HepG2 (cell line): Measurements from ENCODE around the gene PIGL. TPM values are rescaled to one million over a fixed set of nuclear protein-coding genes. Genes with fewer than 3 reads are reported as not detected.

ENCODE experiments used
- ASH2L ChIP-seq: fragments of 300-600, 200-600 bp; sonication (generic); IDR thresholded peaks from 2 replicates; pipeline ENCODE4 v1.7.0; 2017; ENCODE audit warnings: low read depth, mild to moderate bottlenecking, moderate library complexity, mixed read lengths, low read length; ENCODE audit not compliant: insufficient read length
- BORCS8-MEF2B ChIP-seq: sonication (generic); formaldehyde crosslinking; IDR thresholded peaks from 2 replicates; pipeline ENCODE4 v1.8.0; 2022; ENCODE audit warnings: mild to moderate bottlenecking, missing genetic modification reagents
- ELF3 ChIP-seq: IDR thresholded peaks from 2 replicates; pipeline ENCODE4 v1.6.1; 2016; ENCODE audit warnings: missing genetic modification reagents, missing compliant biosample characterization
- HDAC2 ChIP-seq: sonication (generic); formaldehyde crosslinking; IDR thresholded peaks from 2 replicates; pipeline ENCODE4 v1.4.0; 2020; ENCODE audit warnings: missing genetic modification reagents
- HNF4A ChIP-seq: sonication (generic); formaldehyde crosslinking; IDR thresholded peaks from 2 replicates; pipeline ENCODE4 v1.4.0; 2020; ENCODE audit warnings: missing genetic modification reagents
- JUN ChIP-seq: sonication (generic); formaldehyde crosslinking; IDR thresholded peaks from 2 replicates; pipeline ENCODE4 v1.4.0; 2020; ENCODE audit warnings: mild to moderate bottlenecking, missing genetic modification reagents
- MLLT10 ChIP-seq: sonication (generic); formaldehyde crosslinking; IDR thresholded peaks from 2 replicates; pipeline ENCODE4 v1.4.0; 2020; ENCODE audit warnings: missing genetic modification reagents
- PHB2 ChIP-seq: fragments of 450-650 bp; IDR thresholded peaks from 2 replicates; pipeline ENCODE4 v1.6.1; 2018; ENCODE audit not compliant: partially characterized antibody
- SAP130 ChIP-seq: IDR thresholded peaks from 2 replicates; pipeline ENCODE4 v1.6.1; 2016; ENCODE audit warnings: low read depth
- SMC3 ChIP-seq: IDR thresholded peaks from 2 replicates; pipeline ENCODE4 v1.6.1; 2011; ENCODE audit warnings: low read length, improper control_type of control experiment
- SNAPC2 ChIP-seq: sonication (generic); formaldehyde crosslinking; IDR thresholded peaks from 2 replicates; pipeline ENCODE4 v1.8.1; 2022; ENCODE audit warnings: mild to moderate bottlenecking, missing genetic modification reagents
- TFAP4 ChIP-seq: sonication (generic); IDR thresholded peaks from 2 replicates; pipeline ENCODE4 v1.6.1; 2016; ENCODE audit warnings: low read depth, borderline replicate concordance
- YEATS4 ChIP-seq: sonication (generic); formaldehyde crosslinking; IDR thresholded peaks from 2 replicates; pipeline ENCODE4 v1.4.0; 2020; ENCODE audit warnings: missing genetic modification reagents, borderline replicate concordance
- ZBTB34 ChIP-seq: sonication (generic); formaldehyde crosslinking; IDR thresholded peaks from 2 replicates; pipeline ENCODE4 v1.8.0; 2022; ENCODE audit warnings: mild to moderate bottlenecking, missing genetic modification reagents
- ZBTB8A ChIP-seq: sonication (generic); formaldehyde crosslinking; IDR thresholded peaks from 2 replicates; pipeline ENCODE4 v1.4.0; 2020; ENCODE audit warnings: mild to moderate bottlenecking, low read depth, missing genetic modification reagents, borderline replicate concordance
- ZFP37 ChIP-seq: sonication (generic); formaldehyde crosslinking; IDR thresholded peaks from 2 replicates; pipeline ENCODE4 v1.4.0; 2020; ENCODE audit warnings: missing genetic modification reagents, borderline replicate concordance
- ZNF12 ChIP-seq: sonication (generic); formaldehyde crosslinking; IDR thresholded peaks from 2 replicates; pipeline ENCODE4 v1.5.0; 2020; ENCODE audit warnings: missing genetic modification reagents
- ZNF503 ChIP-seq: sonication (generic); formaldehyde crosslinking; IDR thresholded peaks from 2 replicates; pipeline ENCODE4 v1.4.0; 2020; ENCODE audit warnings: missing genetic modification reagents
- ZNF775 ChIP-seq: sonication (generic); formaldehyde crosslinking; IDR thresholded peaks from 2 replicates; pipeline ENCODE4 v1.4.0; 2020; ENCODE audit warnings: missing genetic modification reagents, mild to moderate bottlenecking, moderate library complexity, borderline replicate concordance
- ZSCAN29 ChIP-seq: sonication (generic); formaldehyde crosslinking; conservative IDR thresholded peaks from 2 replicates; pipeline ENCODE4 v1.4.0; 2020; ENCODE audit warnings: mild to moderate bottlenecking, missing genetic modification reagents
- polyA plus RNA-seq, 8 experiments: library from polyadenylated mRNA; depleted of rRNA in 3 of 8; stranded (reverse) in 7 of 8; unstranded in 1 of 8; fragments of >200 nt; fragmentation: Illumina TruSeq in 4 of 8; extraction: Trizol in 4 of 8; gene quantifications; 2 replicates each; pipeline versions ENCODE4 v1.2.1 to v1.2.3, GENCODE V29; 2011 to 2016; ENCODE audit warnings: low read depth in 4 of 8, missing spikeins in 1 of 8, mixed read lengths in 1 of 8; ENCODE audit not compliant: insufficient read depth in 1 of 8
- total RNA-seq, 5 experiments: library from RNA; depleted of rRNA; stranded (reverse); fragments of >200 nt; fragmentation: Illumina TruSeq; extraction: Trizol; gene quantifications; 2 replicates each; pipeline ENCODE4 v1.2.3, GENCODE V29; 2016; ENCODE audit warnings: low read depth in 1 of 5
- TF ChIP-seq, protein P1 (sequence below): sonication (generic); formaldehyde crosslinking; IDR thresholded peaks from 2 replicates; pipeline ENCODE4 v1.4.0; 2020; ENCODE audit warnings: missing genetic modification reagents
- TF ChIP-seq, protein P2 (sequence below): sonication (generic); formaldehyde crosslinking; IDR thresholded peaks from 2 replicates; pipeline ENCODE4 v1.4.0; 2020; ENCODE audit warnings: missing genetic modification reagents

The PIGL gene
- total and polyA plus RNA-seq, 2 of the 13 experiments (the other 11 are each of a cell fraction or from before 2014, with no cell fraction given): 28.5 to 63.8 TPM

DNA sequence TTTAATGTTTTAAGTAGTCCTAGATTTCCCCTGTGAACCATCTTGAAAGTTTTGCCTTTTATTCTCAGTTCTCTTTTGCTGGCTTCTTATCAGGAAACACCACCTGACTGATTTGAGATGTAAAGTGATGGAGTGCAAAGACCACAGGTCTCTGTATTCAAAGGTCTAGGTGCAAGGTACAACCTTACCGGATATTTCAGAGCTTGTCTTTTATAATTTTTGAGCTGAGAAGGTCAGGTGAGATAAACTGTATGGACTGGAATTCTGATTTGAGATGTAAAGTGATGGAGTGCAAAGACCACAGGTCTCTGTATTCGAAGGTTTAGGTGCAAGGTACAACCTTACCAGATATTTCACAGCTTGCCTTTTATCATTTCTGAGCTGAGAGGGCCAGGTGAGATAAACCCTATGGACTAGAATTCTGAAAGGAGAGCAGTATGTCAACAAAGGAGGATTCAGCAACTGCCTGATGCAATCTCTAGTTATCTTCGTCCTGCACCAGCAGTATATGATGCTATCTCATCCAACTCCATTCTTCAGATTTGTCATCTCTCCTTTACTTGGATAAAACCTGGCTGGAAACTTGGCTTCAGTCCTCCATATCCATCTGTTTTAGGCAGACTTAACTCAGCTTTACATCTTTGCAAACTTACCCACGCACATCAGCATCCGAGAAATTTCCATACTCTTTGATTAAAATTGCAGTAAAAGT lies 72.0 kb downstream of the PIGL start (continued):
- TF ChIP-seq, protein P1, sequence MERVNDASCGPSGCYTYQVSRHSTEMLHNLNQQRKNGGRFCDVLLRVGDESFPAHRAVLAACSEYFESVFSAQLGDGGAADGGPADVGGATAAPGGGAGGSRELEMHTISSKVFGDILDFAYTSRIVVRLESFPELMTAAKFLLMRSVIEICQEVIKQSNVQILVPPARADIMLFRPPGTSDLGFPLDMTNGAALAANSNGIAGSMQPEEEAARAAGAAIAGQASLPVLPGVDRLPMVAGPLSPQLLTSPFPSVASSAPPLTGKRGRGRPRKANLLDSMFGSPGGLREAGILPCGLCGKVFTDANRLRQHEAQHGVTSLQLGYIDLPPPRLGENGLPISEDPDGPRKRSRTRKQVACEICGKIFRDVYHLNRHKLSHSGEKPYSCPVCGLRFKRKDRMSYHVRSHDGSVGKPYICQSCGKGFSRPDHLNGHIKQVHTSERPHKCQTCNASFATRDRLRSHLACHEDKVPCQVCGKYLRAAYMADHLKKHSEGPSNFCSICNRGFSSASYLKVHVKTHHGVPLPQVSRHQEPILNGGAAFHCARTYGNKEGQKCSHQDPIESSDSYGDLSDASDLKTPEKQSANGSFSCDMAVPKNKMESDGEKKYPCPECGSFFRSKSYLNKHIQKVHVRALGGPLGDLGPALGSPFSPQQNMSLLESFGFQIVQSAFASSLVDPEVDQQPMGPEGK (CRISPR knock-in tag): peak; percentile 43; the same call in 1 of the 2 replicates
- TF ChIP-seq TFAP4: peak; percentile 40; the same call in 1 of the 2 replicates
- peak; percentile 94; the same call in 1 of the 2 replicates for TF ChIP-seq ZSCAN29 (CRISPR knock-in tag)
- peak; percentile 40; the same call in 1 of the 2 replicates for TF ChIP-seq ELF3 (CRISPR knock-in tag)
- 0 out of 2 replicates have a peak, but pooled peaks have one; percentile 4 for TF ChIP-seq ZFP37 (CRISPR knock-in tag)
- peak; percentile 96 for TF ChIP-seq HNF4A
- TF ChIP-seq ZNF775 (CRISPR knock-in tag): no peak
- TF ChIP-seq SNAPC2 (CRISPR knock-in tag): peak; percentile 70; the same call in 1 of the 2 replicates
- peak; percentile 56 for TF ChIP-seq YEATS4
- no peak for TF ChIP-seq BORCS8-MEF2B
- TF ChIP-seq JUN (CRISPR knock-in tag): no peak
- no peak for TF ChIP-seq MLLT10 (CRISPR knock-in tag)
- peak; percentile 41; the same call in 1 of the 2 replicates for TF ChIP-seq ZNF503 (CRISPR knock-in tag)
- TF ChIP-seq ZBTB8A: 0 out of 2 replicates have a peak, but pooled peaks have one; percentile 30
- TF ChIP-seq ZBTB34 (CRISPR knock-in tag): 0 out of 2 replicates have a peak, but pooled peaks have one; percentile 39
- TF ChIP-seq HDAC2 (CRISPR knock-in tag): peak; percentile 69
- TF ChIP-seq PHB2: no peak
- TF ChIP-seq, protein P2, sequence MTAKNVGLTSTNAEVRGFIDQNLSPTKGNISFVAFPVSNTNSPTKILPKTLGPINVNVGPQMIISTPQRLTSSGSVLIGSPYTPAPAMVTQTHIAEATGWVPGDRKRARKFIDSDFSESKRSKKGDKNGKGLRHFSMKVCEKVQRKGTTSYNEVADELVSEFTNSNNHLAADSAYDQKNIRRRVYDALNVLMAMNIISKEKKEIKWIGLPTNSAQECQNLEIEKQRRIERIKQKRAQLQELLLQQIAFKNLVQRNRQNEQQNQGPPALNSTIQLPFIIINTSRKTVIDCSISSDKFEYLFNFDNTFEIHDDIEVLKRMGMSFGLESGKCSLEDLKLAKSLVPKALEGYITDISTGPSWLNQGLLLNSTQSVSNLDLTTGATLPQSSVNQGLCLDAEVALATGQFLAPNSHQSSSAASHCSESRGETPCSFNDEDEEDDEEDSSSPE (CRISPR knock-in tag): no peak
- TF ChIP-seq ZNF12 (CRISPR knock-in tag): peak; percentile 58; the same call in 1 of the 2 replicates
- peak; percentile 7; the same call in 1 of the 2 replicates for TF ChIP-seq SMC3
- peak; percentile 37 for TF ChIP-seq SAP130 (CRISPR knock-in tag)
- peak; percentile 43 for TF ChIP-seq ASH2L
